ENCODE results near the gene MZF1.

The MZF1 gene

GRCh38 chr19:58555920-58556621, 17.1 kb downstream of the MZF1 start:
- DNase-seq (ENCODE audit: low read depth in 2 of 2) = no peak

GRCh38 chr19:58555369-58555885, 17.7 kb downstream of the MZF1 start:
- DNase-seq (ENCODE audit: low read depth in 2 of 2) = no peak

GRCh38 chr19:58554494-58555368, 18.4 kb downstream of the MZF1 start, which contains the start of gene CHMP2A:
Gene CHMP2A, minus strand, starts transcription at chr19:58555105. Its CDS starts 893 bp downstream, at chr19:58554212.
- DNase-seq (ENCODE audit: low read depth in 2 of 2) = peak; percentile 96

- no peak for DNase-seq (ENCODE audit: low read depth in 2 of 2)
These were observed 19.2 kb downstream of the MZF1 start for GRCh38 chr19:58553799-58554493.

- DNase-seq (ENCODE audit: low read depth in 2 of 2) = no peak
These were observed 20.5 kb downstream of the MZF1 start for GRCh38 chr19:58552655-58553054.

GRCh38 chr19:58551577-58552471, 21.3 kb downstream of the MZF1 start:
- no peak for DNase-seq (ENCODE audit: low read depth in 2 of 2)

GRCh38 chr19:58551123-58551497, 22.0 kb downstream of the MZF1 start:
- no peak for DNase-seq (ENCODE audit: low read depth in 2 of 2)

GRCh38 chr19:58550362-58551122, 22.6 kb downstream of the MZF1 start:
- DNase-seq (ENCODE audit: low read depth in 2 of 2) = no peak

GRCh38 chr19:58549664-58550361, 23.3 kb downstream of the MZF1 start:
- no peak for DNase-seq (ENCODE audit: low read depth in 2 of 2)

- no peak for DNase-seq (ENCODE audit: low read depth in 2 of 2)
These were observed 24.1 kb downstream of the MZF1 start for GRCh38 chr19:58548859-58549663.

GRCh38 chr19:58547323-58548312, 25.5 kb downstream of the MZF1 start:
- no peak for DNase-seq (ENCODE audit: low read depth in 2 of 2)

GRCh38 chr19:58546019-58546530, 27.1 kb downstream of the MZF1 start:
- no peak for DNase-seq (ENCODE audit: low read depth in 2 of 2)

GRCh38 chr19:58545286-58546018, 27.7 kb downstream of the MZF1 start:
- no peak for DNase-seq (ENCODE audit: low read depth in 2 of 2)

- no peak for DNase-seq (ENCODE audit: low read depth in 2 of 2)
These were observed 28.4 kb downstream of the MZF1 start for GRCh38 chr19:58544591-58545285.

- DNase-seq (ENCODE audit: low read depth in 2 of 2) = peak; percentile 100
These were observed 29.1 kb downstream of the MZF1 start, which contains the start of gene TRIM28 for GRCh38 chr19:58543826-58544590. Gene TRIM28, plus strand, starts transcription at chr19:58544064. Its CDS starts 694 bp downstream, at chr19:58544758.
